K562 (cell line): ENCODE data around the gene GZMH. TPM values are rescaled to one million over a fixed set of nuclear protein-coding genes. Genes with fewer than 3 reads are reported as not detected.

Experiments used
- ATAC-seq: fragments of 200-7000 bp; cut with Tn5 transposase; 3 replicates; pipeline ENCODE4 v1.9.1; 2020; ENCODE audit warnings: moderate library complexity
- BruUV-seq: library from RNA; stranded (reverse); fragments of 400-500 nt; replicated peaks from 2 replicates; lab custom pipeline; 2021; lab: Mats Ljungman, UMichigan
- CTCF ChIA-PET: fragments of 300-600 bp; formaldehyde crosslinking; extraction: SDS; loops from one replicate; lab custom pipeline; 2021; ENCODE audit warnings: low intra/inter-chr PET ratio; lab: Yijun Ruan, JAX
- POLR2A ChIA-PET: fragments of 300-600, 350-650 bp; sonication (Branson Sonifier 250); formaldehyde crosslinking; extraction: SDS; loops from one replicate; lab custom pipeline; 2021; ENCODE audit warnings: antibody characterized with exemption, inconsistent platforms; lab: Yijun Ruan, JAX
- DNase-seq, 4 experiments: peaks; one replicate each; pipeline versions ENCODE4 v3.0.0 to v3.0.0-alpha.2; 2011 to 2018; ENCODE audit warnings: low spot score in 3 of 4, mixed read lengths in 3 of 4; ENCODE audit errors: extremely low read depth in 1 of 4
- FAIRE-seq: peaks from 2 replicates; lab custom pipeline; 2011; peaks lifted over from hg19 to GRCh38; lab: Jason Lieb, UNC
- H2AFZ ChIP-seq: 2 replicates; pipeline ENCODE4 v1.6.0; 2011; ENCODE audit warnings: low read depth, low read length, control low read depth, inconsistent platforms
- H3K27ac ChIP-seq: fragments of 200-600 bp; 3 replicates; pipeline ENCODE4 v1.8.0; 2011; ENCODE audit warnings: low read depth, mild to moderate bottlenecking, control low read depth, inconsistent platforms, low read length, moderate library complexity, mixed read lengths; ENCODE audit errors: extremely low read depth
- H3K27me3 ChIP-seq, 2 experiments: fragments of 300-600 bp in 1 of 2; 2 replicates in 1 of 2; 3 replicates in 1 of 2; pipeline versions ENCODE4 v1.6.0 to v1.8.0; 2011; ENCODE audit warnings: inconsistent platforms in 2 of 2, low read length in 2 of 2, mild to moderate bottlenecking in 1 of 2, mixed read lengths in 1 of 2, moderate library complexity in 1 of 2; ENCODE audit not compliant: control insufficient read depth in 2 of 2, insufficient read depth in 2 of 2
- H3K36me3 ChIP-seq: fragments of 300-600 bp; 3 replicates; pipeline ENCODE4 v1.8.0; 2011; ENCODE audit warnings: mild to moderate bottlenecking, low read length, inconsistent platforms; ENCODE audit not compliant: control insufficient read depth, insufficient read depth
- H3K4me1 ChIP-seq, 2 experiments: fragments of 200-600 bp in 1 of 2; replicated peaks in 1 of 2; 2 replicates in 1 of 2; 3 replicates in 1 of 2; pipeline versions ENCODE4 v1.5.1 to v1.8.0; 2011; ENCODE audit warnings: inconsistent platforms in 2 of 2, low read length in 2 of 2, mild to moderate bottlenecking in 1 of 2, mixed read lengths in 1 of 2, moderate library complexity in 1 of 2; ENCODE audit not compliant: control insufficient read depth in 2 of 2, insufficient read depth in 2 of 2
- H3K4me2 ChIP-seq: 2 replicates; pipeline ENCODE4 v1.6.1; 2011; ENCODE audit warnings: low read length, control low read depth, inconsistent platforms, mixed read lengths; ENCODE audit not compliant: insufficient read depth
- H3K4me3 ChIP-seq: fragments of 200-600 bp; sonication (generic), shearing (Covaris generic); 2 replicates; pipeline ENCODE4 v1.5.1; 2016; ENCODE audit warnings: control low read depth, inconsistent platforms
- H3K79me2 ChIP-seq: fragments of 200-600 bp; 3 replicates; pipeline ENCODE4 v1.8.0; 2011; ENCODE audit warnings: low read length, inconsistent platforms; ENCODE audit not compliant: control insufficient read depth, insufficient read depth
- H3K9ac ChIP-seq, 2 experiments: 2 replicates each; pipeline versions ENCODE4 v1.6.0 to v1.6.1; 2011; ENCODE audit warnings: low read depth in 2 of 2, low read length in 2 of 2, control low read depth in 1 of 2, inconsistent platforms in 1 of 2, mild to moderate bottlenecking in 1 of 2, mixed read lengths in 1 of 2; ENCODE audit not compliant: insufficient read depth in 1 of 2
- H3K9me1 ChIP-seq: one replicate; pipeline ENCODE4 v1.6.0; 2011; ENCODE audit warnings: inconsistent platforms, mild to moderate bottlenecking, low read length, moderate library complexity; ENCODE audit not compliant: control insufficient read depth, insufficient read depth
- H3K9me3 ChIP-seq: replicated peaks from 2 replicates; pipeline ENCODE4 v1.5.1; 2011; ENCODE audit warnings: low read depth, low read length, inconsistent platforms; ENCODE audit not compliant: control insufficient read depth, insufficient read depth
- H4K20me1 ChIP-seq: replicated peaks from 2 replicates; pipeline ENCODE4 v1.6.1; 2011; ENCODE audit warnings: low read length, inconsistent platforms, mixed read lengths; ENCODE audit not compliant: control insufficient read depth, insufficient read depth
- BRF1 ChIP-seq: IDR thresholded peaks from 3 replicates; pipeline ENCODE4 v1.6.1; 2011; ENCODE audit warnings: borderline replicate concordance, mild to moderate bottlenecking; ENCODE audit not compliant: insufficient read length; ENCODE audit errors: extremely low read depth
- ELK3 ChIP-seq: fragments of 450-650 bp; formaldehyde crosslinking; IDR thresholded peaks from 2 replicates; pipeline ENCODE4 v1.4.0; 2020; ENCODE audit warnings: mild to moderate bottlenecking
- GABPB2 ChIP-seq: fragments of 250-450 bp; sonication (Bioruptor Pico); conservative IDR thresholded peaks from 2 replicates; pipeline ENCODE4 v1.5.1; 2021; ENCODE audit warnings: mild to moderate bottlenecking
- HDAC3 ChIP-seq: fragments of 450-650 bp; IDR thresholded peaks from 2 replicates; pipeline ENCODE4 v1.6.1; 2018; ENCODE audit warnings: borderline replicate concordance, mild to moderate bottlenecking, moderate library complexity; ENCODE audit not compliant: partially characterized antibody
- HMG20A ChIP-seq: fragments of 450-650 bp; formaldehyde crosslinking; conservative IDR thresholded peaks from 2 replicates; pipeline ENCODE4 v1.4.0; 2020; ENCODE audit warnings: mild to moderate bottlenecking, mixed read lengths
- HNRNPL ChIP-seq: fragments of 200-400 bp; formaldehyde crosslinking; IDR thresholded peaks from 2 replicates; pipeline ENCODE4 v1.6.1; 2017; ENCODE audit warnings: low read depth, mild to moderate bottlenecking, low read length
- KLF1 ChIP-seq: fragments of 450-650 bp; IDR thresholded peaks from 2 replicates; pipeline ENCODE4 v1.6.1; 2016; ENCODE audit warnings: missing genetic modification characterization, missing compliant biosample characterization
- MIER1 ChIP-seq: fragments of 450-650 bp; IDR thresholded peaks from 2 replicates; pipeline ENCODE4 v1.6.1; 2016; ENCODE audit warnings: antibody characterized with exemption, mild to moderate bottlenecking, low read depth
- NR3C1 ChIP-seq: sonication (generic); formaldehyde crosslinking; IDR thresholded peaks from 2 replicates; pipeline ENCODE4 v1.8.1; 2022; ENCODE audit warnings: missing genetic modification reagents
- PHF21A ChIP-seq: fragments of 450-650 bp; IDR thresholded peaks from 2 replicates; pipeline ENCODE4 v1.6.1; 2017; ENCODE audit warnings: low read depth, borderline replicate concordance
- PTRF ChIP-seq: fragments of 450-650 bp; IDR thresholded peaks from 2 replicates; pipeline ENCODE4 v1.6.1; 2016; ENCODE audit warnings: mild to moderate bottlenecking, missing genetic modification characterization, missing compliant biosample characterization
- SRSF7 ChIP-seq: fragments of 200-400 bp; formaldehyde crosslinking; optimal IDR thresholded peaks from 2 replicates; pipeline ENCODE3; 2017; ENCODE audit warnings: mild to moderate bottlenecking, low read depth, low read length
- TFAM ChIP-seq: fragments of 250-450 bp; sonication (Bioruptor Pico); conservative IDR thresholded peaks from 2 replicates; pipeline ENCODE4 v1.5.0; 2021; ENCODE audit warnings: mild to moderate bottlenecking, moderate library complexity
- TRIM28 ChIP-seq: fragments of 450-650 bp; IDR thresholded peaks from 2 replicates; pipeline ENCODE4 v1.6.1; 2017
- ZNF134 ChIP-seq: fragments of 250-450 bp; sonication (Bioruptor Pico); conservative IDR thresholded peaks from 2 replicates; pipeline ENCODE4 v1.4.0; 2020
- ZNF232 ChIP-seq: sonication (generic); formaldehyde crosslinking; IDR thresholded peaks from 2 replicates; pipeline ENCODE4 v1.8.0; 2022; ENCODE audit warnings: mild to moderate bottlenecking, missing genetic modification reagents
- ZNF584 ChIP-seq: fragments of 200-800 bp; sonication (Bioruptor generic); IDR thresholded peaks from 2 replicates; pipeline ENCODE4 v1.6.1; 2016; ENCODE audit warnings: low read depth, mild to moderate bottlenecking, missing genetic modification characterization, missing compliant biosample characterization
- WGBS: fragments of 100-300 bp; shearing (Covaris generic); methylation state at CpG from one replicate; pipeline ENCODE4 v1.1.6; 2016; ENCODE audit warnings: low coverage, mixed read lengths; ENCODE audit not compliant: insufficient coverage; ENCODE audit errors: missing lambda C conversion rate; 5-methylcytosine and 5-hydroxymethylcytosine counted together
- in situ Hi-C: fragments of 300-500 bp; cut with MboI; formaldehyde crosslinking; loops from 4 replicates; pipeline ENCODE4 v1.15.0; 2018; ENCODE audit warnings: inconsistent platforms, mixed read lengths
- intact Hi-C: fragments of 100-400 bp; cut with micrococcal nuclease; formaldehyde crosslinking; loops from 2 replicates; pipeline ENCODE4 v1.14.2; 2022
- polyA plus RNA-seq, 8 experiments: library from polyadenylated mRNA; depleted of rRNA in 4 of 8; stranded (reverse) in 5 of 8; unstranded in 3 of 8; fragments of >200 nt; fragmentation: Nextera tagmentation in 2 of 8; fragmentation: Illumina TruSeq in 1 of 8; extraction: Ambion mirVana in 2 of 8; extraction: Trizol in 1 of 8; gene quantifications; 2 replicates each; pipeline versions ENCODE4 v1.2.1 to v1.2.3, GENCODE V29; 2011 to 2014; ENCODE audit warnings: inconsistent platforms in 1 of 8, missing spikeins in 1 of 8
- total RNA-seq, 7 experiments: library from RNA; depleted of rRNA in 6 of 7; stranded (reverse); fragments of >200 nt in 6 of 7; fragmentation: Illumina TruSeq in 2 of 7; extraction: Trizol in 2 of 7; gene quantifications; 2 replicates each; pipeline versions ENCODE4 v1.2.1 to v1.2.3, GENCODE V29; 2011 to 2021; ENCODE audit warnings: low replicate concordance in 1 of 7
- TF ChIP-seq, protein P1 (sequence below): fragments of 250-450 bp; sonication (Bioruptor Pico); IDR thresholded peaks from 2 replicates; pipeline ENCODE4 v1.5.0; 2020; ENCODE audit warnings: mild to moderate bottlenecking, borderline replicate concordance

GZMH gene
- total and polyA plus RNA-seq, 9 of the 15 experiments (the other 6 are each of a cell fraction or from before 2014, with no cell fraction given): not detected

GRCh38 chr14:24629521-24629920, 20.0 kb upstream of the GZMH start:
- TF ChIP-seq BRF1 (no peak), HNRNPL (no peak), ELK3 (CRISPR knock-in tag) (no peak), SRSF7 (no peak), PHF21A (no peak), ZNF584 (CRISPR knock-in tag) (no peak), HDAC3 (no peak), TRIM28 (no peak), ZNF232 (CRISPR knock-in tag) (no peak), GABPB2 (CRISPR knock-in tag) (no peak), PTRF (tag) (no peak), ZNF134 (CRISPR knock-in tag) (no peak), HMG20A (no peak), KLF1 (tag) (no peak), NR3C1 (CRISPR knock-in tag) (no peak), TFAM (no peak), MIER1 (no peak)
- TF ChIP-seq, protein P1, sequence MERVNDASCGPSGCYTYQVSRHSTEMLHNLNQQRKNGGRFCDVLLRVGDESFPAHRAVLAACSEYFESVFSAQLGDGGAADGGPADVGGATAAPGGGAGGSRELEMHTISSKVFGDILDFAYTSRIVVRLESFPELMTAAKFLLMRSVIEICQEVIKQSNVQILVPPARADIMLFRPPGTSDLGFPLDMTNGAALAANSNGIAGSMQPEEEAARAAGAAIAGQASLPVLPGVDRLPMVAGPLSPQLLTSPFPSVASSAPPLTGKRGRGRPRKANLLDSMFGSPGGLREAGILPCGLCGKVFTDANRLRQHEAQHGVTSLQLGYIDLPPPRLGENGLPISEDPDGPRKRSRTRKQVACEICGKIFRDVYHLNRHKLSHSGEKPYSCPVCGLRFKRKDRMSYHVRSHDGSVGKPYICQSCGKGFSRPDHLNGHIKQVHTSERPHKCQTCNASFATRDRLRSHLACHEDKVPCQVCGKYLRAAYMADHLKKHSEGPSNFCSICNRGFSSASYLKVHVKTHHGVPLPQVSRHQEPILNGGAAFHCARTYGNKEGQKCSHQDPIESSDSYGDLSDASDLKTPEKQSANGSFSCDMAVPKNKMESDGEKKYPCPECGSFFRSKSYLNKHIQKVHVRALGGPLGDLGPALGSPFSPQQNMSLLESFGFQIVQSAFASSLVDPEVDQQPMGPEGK (CRISPR knock-in tag): no peak
- FAIRE-seq (no peak), ATAC-seq (no peak), DNase-seq (no peak)
- Histone ChIP-seq H4K20me1 (no peaks in the 10 kb centered on the region), H3K4me1 (no peaks in the 10 kb centered on the region), H3K4me2 (no peak overlapping the region), H3K27ac (no peak overlapping the region), H2AFZ (no peak overlapping the region), H3K4me3 (no peak overlapping the region), H3K36me3 (no peaks in the 10 kb centered on the region), H3K9me3 (no peaks in the 10 kb centered on the region), H3K9me1 (no peaks in the 10 kb centered on the region), H3K27me3 (peaks cover 0 to 4% of the 10 kb centered on the region in 2 experiments; a peak in 1 of 5 replicates), H3K79me2 (no peaks in the 10 kb centered on the region), H3K9ac (no peak overlapping the region)
- POLR2A ChIA-PET: no interaction called here
- no TSS peak for BruUV-seq
- WGBS: 0% methylated on average over 5 of the region's 6 CpGs
- CTCF ChIA-PET: no interaction called here
- intact Hi-C loops (no loop called here), in situ Hi-C loops (no loop called here)
